Lower lobe of right lung (tissue), 2 donors: ENCODE measurements around the gene MRFAP1. TPM values are rescaled to one million over a fixed set of nuclear protein-coding genes. Genes with fewer than 3 reads are reported as not detected.
"Not testable (repeated sequence)": the region's sequence is repeated elsewhere in the genome, so short reads cannot be mapped to it uniquely, and the experiment has no call there.

Experiments
- ATAC-seq, 2 donors: fragments of 200-7000 bp; cut with Tn5 transposase; one replicate each; pipeline ENCODE4 v1.9.1; 2020 to 2022; ENCODE audit warnings: mild to moderate bottlenecking in 2 of 2, moderate library complexity in 2 of 2
- DNase-seq: peaks from one replicate; pipeline ENCODE4 v3.0.0-alpha.2; 2020
- H3K27ac ChIP-seq: fragments of 200-600 bp; one replicate; pipeline ENCODE4 v1.8.0; 2022
- H3K27me3 ChIP-seq: fragments of 200-600 bp; one replicate; pipeline ENCODE4 v1.8.0; 2022; ENCODE audit warnings: low read depth
- H3K36me3 ChIP-seq: fragments of 200-600 bp; one replicate; pipeline ENCODE4 v1.8.0; 2022; ENCODE audit warnings: mild to moderate bottlenecking
- H3K4me1 ChIP-seq: fragments of 200-600 bp; one replicate; pipeline ENCODE4 v1.8.0; 2022
- H3K4me3 ChIP-seq: fragments of 200-600 bp; one replicate; pipeline ENCODE4 v1.8.0; 2022; ENCODE audit warnings: mild to moderate bottlenecking
- H3K9me3 ChIP-seq: fragments of 200-600 bp; one replicate; pipeline ENCODE4 v1.8.0; 2022
- intact Hi-C: fragments of 100-400 bp; cut with DNase I; formaldehyde crosslinking; loops from one replicate; pipeline ENCODE4 v1.11.0; 2022
- total RNA-seq: library from RNA; stranded (reverse); fragmentation: NEBNext Ultra II Directional; extraction: Animal tissue kit (Norgen Biotek cat#: 25700); gene quantifications from one replicate; pipeline ENCODE4 v1.2.1, GENCODE V29; 2021
- TF ChIP-seq, protein P1 (sequence below): fragments of 200-600 bp; IDR thresholded peaks from one replicate; pipeline ENCODE4 v1.8.0; 2022; ENCODE audit warnings: antibody characterized with exemption, mild to moderate bottlenecking
- donor health status: DM: no; HTN: yes; CAD: no; lungs with severe emphysema.

The MRFAP1 gene
- total RNA-seq, 1 donor from 2014 or later: 211 TPM

DNA sequence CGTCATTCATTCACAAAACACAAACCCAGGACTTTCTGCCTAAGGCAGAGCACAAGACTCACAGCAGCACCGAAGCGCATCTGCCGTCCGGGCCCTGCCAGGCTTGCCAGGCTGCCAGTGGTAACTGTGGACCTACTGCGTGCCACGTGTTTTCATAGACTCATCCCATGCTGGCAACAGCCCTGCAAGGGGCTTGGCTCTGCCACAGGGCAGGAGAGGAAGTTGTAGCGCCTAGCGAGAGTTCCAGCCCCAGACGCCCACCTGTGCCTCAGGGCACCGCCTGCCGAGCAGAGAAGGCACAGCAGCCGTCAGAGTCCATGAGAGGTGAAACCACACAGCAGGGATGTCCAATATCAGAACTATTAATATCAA lies 18.9 kb upstream of the MRFAP1 start:
- intact Hi-C loops: no loop called here
- no peaks in the 10 kb centered on the region for H3K27me3 ChIP-seq
- H3K9me3 ChIP-seq: no peaks in the 10 kb centered on the region
- H3K4me3 ChIP-seq: no peak overlapping the region
- DNase-seq: no peak
- ATAC-seq: no peak
- TF ChIP-seq, protein P1, sequence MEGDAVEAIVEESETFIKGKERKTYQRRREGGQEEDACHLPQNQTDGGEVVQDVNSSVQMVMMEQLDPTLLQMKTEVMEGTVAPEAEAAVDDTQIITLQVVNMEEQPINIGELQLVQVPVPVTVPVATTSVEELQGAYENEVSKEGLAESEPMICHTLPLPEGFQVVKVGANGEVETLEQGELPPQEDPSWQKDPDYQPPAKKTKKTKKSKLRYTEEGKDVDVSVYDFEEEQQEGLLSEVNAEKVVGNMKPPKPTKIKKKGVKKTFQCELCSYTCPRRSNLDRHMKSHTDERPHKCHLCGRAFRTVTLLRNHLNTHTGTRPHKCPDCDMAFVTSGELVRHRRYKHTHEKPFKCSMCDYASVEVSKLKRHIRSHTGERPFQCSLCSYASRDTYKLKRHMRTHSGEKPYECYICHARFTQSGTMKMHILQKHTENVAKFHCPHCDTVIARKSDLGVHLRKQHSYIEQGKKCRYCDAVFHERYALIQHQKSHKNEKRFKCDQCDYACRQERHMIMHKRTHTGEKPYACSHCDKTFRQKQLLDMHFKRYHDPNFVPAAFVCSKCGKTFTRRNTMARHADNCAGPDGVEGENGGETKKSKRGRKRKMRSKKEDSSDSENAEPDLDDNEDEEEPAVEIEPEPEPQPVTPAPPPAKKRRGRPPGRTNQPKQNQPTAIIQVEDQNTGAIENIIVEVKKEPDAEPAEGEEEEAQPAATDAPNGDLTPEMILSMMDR: no peak
- H3K4me1 ChIP-seq: no peaks in the 10 kb centered on the region
- H3K27ac ChIP-seq: no peak overlapping the region
- H3K36me3 ChIP-seq: peaks cover 41% of the 10 kb centered on the region

GRCh38 chr4:6622744-6623143 lies 17.7 kb upstream of the MRFAP1 start:
- intact Hi-C loops: no loop called here
- ATAC-seq: no peak
- Histone ChIP-seq H3K4me1 (no peaks in the 10 kb centered on the region), H3K27me3 (no peaks in the 10 kb centered on the region), H3K9me3 (no peaks in the 10 kb centered on the region), H3K4me3 (no peak overlapping the region), H3K27ac (no peak overlapping the region), H3K36me3 (peaks cover 29% of the 10 kb centered on the region)
- no peak for DNase-seq
- TF ChIP-seq, protein P1: no peak

- H3K27me3 ChIP-seq: no peaks in the 10 kb centered on the region
- no peak for DNase-seq
- H3K4me3 ChIP-seq: no peak overlapping the region
- H3K36me3 ChIP-seq: peaks cover 5% of the 10 kb centered on the region
- H3K27ac ChIP-seq: no peak overlapping the region
- no peak for ATAC-seq
- no peaks in the 10 kb centered on the region for H3K4me1 ChIP-seq
- intact Hi-C loops: no loop called here
- TF ChIP-seq, protein P1: no peak
- H3K9me3 ChIP-seq: no peaks in the 10 kb centered on the region
Measured at GRCh38 chr4:6625256-6625655, 15.2 kb upstream of the MRFAP1 start.

DNA sequence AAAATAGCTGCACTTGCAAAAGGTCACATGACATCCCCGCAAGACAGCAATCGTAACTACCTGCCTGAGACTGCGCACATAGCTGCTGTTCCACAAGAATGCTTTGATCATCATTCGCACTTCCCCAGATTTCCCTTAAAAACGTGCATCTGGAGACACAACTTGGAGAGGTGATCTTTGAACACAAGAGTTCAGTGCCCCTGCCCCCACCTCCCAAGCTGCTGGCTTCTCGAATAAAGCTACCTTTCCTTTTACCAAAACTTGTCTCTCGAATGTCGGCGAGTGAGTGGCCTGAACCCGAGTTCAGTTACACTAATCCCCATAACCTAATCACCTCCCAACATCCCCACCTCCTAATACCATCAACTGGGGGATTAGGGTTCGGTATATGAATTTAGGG lies 14.4 kb upstream of the MRFAP1 start:
- Histone ChIP-seq H3K27me3 (no peaks in the 10 kb centered on the region), H3K27ac (no peak overlapping the region), H3K4me3 (no peak overlapping the region), H3K36me3 (no peaks in the 10 kb centered on the region), H3K4me1 (no peaks in the 10 kb centered on the region), H3K9me3 (no peaks in the 10 kb centered on the region)
- intact Hi-C loops: no loop called here
- ATAC-seq (no peak), DNase-seq (no peak)
- TF ChIP-seq, protein P1: no peak

GRCh38 chr4:6627832-6628231 lies 12.7 kb upstream of the MRFAP1 start:
- H3K4me3 ChIP-seq: no peak overlapping the region
- no peaks in the 10 kb centered on the region for H3K36me3 ChIP-seq
- ATAC-seq (no peak), DNase-seq (no peak)
- H3K27me3 ChIP-seq: no peaks in the 10 kb centered on the region
- TF ChIP-seq, protein P1: no peak
- no peak overlapping the region for H3K27ac ChIP-seq
- intact Hi-C loops: no loop called here
- H3K4me1 ChIP-seq: no peaks in the 10 kb centered on the region
- H3K9me3 ChIP-seq: no peaks in the 10 kb centered on the region

- DNase-seq, ATAC-seq: not testable (repeated sequence)
Measured at GRCh38 chr4:6628484-6628883, 12.0 kb upstream of the MRFAP1 start.

More at GRCh38 chr4:6628484-6628883, 12.0 kb upstream of the MRFAP1 start:
- H3K4me1 ChIP-seq, H3K27ac ChIP-seq, H3K4me3 ChIP-seq, H3K9me3 ChIP-seq, H3K36me3 ChIP-seq, intact Hi-C loops, H3K27me3 ChIP-seq: not testable (repeated sequence)
